ENCODE measurements around the gene MATK. TPM values are rescaled to one million over a fixed set of nuclear protein-coding genes. Genes with fewer than 3 reads are reported as not detected.

The MATK gene
- total and polyA plus RNA-seq, 2 experiments from 2014 or later, result 4.8 to 6.9 TPM

DNA sequence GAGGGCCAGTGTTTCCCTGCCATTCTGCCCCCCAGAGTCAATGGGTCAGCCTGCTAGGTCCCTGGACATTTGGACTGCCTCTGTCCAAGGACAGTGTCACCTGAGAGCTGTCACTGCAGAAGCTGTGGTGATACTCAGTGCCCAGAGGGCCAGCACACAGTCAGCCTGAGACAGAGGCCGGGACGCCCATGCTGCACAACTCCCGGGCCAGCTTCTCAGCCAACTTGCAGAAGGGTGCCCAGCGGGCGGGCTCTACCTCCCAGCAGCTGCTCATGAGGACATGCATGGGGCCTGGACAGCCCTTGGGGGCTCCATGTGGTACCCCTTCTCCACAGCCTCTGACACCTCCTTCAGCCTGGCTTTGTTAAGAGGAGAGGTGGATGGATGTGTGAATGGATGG is 10.3 kb downstream of the MATK start:
- Histone ChIP-seq H3K4me3 (no peak overlapping the region), H3K9me3 (ENCODE audit: low read depth) (no peaks in the 10 kb centered on the region), H3K4me1 (ENCODE audit: low read depth) (no peaks in the 10 kb centered on the region), H3K27me3 (no peaks in the 10 kb centered on the region), H3K36me3 (no peaks in the 10 kb centered on the region), H3K27ac (no peak overlapping the region)
- no peak for DNase-seq (ENCODE audit: low read depth in 1 of 2, low spot score in 1 of 2)
- TF ChIP-seq, protein P1, sequence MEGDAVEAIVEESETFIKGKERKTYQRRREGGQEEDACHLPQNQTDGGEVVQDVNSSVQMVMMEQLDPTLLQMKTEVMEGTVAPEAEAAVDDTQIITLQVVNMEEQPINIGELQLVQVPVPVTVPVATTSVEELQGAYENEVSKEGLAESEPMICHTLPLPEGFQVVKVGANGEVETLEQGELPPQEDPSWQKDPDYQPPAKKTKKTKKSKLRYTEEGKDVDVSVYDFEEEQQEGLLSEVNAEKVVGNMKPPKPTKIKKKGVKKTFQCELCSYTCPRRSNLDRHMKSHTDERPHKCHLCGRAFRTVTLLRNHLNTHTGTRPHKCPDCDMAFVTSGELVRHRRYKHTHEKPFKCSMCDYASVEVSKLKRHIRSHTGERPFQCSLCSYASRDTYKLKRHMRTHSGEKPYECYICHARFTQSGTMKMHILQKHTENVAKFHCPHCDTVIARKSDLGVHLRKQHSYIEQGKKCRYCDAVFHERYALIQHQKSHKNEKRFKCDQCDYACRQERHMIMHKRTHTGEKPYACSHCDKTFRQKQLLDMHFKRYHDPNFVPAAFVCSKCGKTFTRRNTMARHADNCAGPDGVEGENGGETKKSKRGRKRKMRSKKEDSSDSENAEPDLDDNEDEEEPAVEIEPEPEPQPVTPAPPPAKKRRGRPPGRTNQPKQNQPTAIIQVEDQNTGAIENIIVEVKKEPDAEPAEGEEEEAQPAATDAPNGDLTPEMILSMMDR (IDR thresholded peaks at IDR 0.05; ENCODE audit: low read depth, low read length), result no peak

GRCh38 chr19:3775374-3775711 is 10.8 kb downstream of the MATK start:
- no peaks in the 10 kb centered on the region for H3K4me1 ChIP-seq (ENCODE audit: low read depth)
- H3K27me3 ChIP-seq, result no peaks in the 10 kb centered on the region
- no peaks in the 10 kb centered on the region for H3K9me3 ChIP-seq (ENCODE audit: low read depth)
- no peak overlapping the region for H3K4me3 ChIP-seq
- no peaks in the 10 kb centered on the region for H3K36me3 ChIP-seq
- no peak overlapping the region for H3K27ac ChIP-seq
- TF ChIP-seq, protein P1 (IDR thresholded peaks at IDR 0.05; ENCODE audit: low read depth, low read length), result no peak
- no peak for DNase-seq (ENCODE audit: low read depth in 1 of 2, low spot score in 1 of 2)

DNA sequence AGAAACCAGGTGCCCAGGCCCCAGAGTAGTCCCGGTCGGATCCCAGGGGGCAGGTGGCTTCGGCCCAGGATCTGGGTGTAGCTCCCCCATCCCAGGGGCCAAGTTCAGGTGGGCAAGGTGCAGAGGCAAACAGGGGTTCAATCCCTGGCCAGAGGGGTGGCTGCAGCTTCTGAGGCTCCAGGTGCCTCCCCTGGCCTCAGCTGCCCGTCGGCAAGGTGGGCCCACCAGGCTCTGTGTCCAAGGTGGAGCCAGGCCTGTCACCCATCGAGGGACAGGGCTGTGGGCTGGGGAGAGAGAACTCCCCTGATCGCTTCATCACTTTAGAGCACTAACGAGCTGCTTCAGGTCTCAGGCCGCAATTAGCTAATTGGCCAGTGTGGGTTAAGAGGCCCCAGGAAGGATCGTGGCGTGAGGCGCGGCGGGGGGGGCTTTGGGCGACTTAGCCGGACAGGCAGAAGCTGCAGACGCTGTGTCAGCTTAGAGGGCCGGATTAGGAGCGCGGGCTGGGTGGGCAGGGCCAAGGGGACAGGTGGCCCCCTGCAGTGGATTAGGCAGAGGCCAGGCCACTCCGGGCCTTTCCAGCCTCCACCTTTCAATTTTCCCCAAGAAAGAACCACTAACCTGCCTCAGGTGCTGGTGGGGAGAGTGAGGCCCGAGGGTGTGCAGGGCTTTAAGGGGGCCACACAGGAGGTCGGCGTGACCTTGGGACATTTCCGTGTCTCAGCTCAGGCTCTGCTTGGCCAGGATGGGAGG is 11.4 kb downstream of the MATK start:
- Histone ChIP-seq H3K9me3 (ENCODE audit: low read depth) (no peaks in the 10 kb centered on the region), H3K4me1 (ENCODE audit: low read depth) (no peaks in the 10 kb centered on the region), H3K27me3 (no peaks in the 10 kb centered on the region), H3K27ac (no peak overlapping the region), H3K4me3 (no peak overlapping the region), H3K36me3 (no peaks in the 10 kb centered on the region)
- TF ChIP-seq, protein P1 (IDR thresholded peaks at IDR 0.05; ENCODE audit: low read depth, low read length), result no peak
- no peak for DNase-seq (ENCODE audit: low read depth in 1 of 2, low spot score in 1 of 2)

DNA sequence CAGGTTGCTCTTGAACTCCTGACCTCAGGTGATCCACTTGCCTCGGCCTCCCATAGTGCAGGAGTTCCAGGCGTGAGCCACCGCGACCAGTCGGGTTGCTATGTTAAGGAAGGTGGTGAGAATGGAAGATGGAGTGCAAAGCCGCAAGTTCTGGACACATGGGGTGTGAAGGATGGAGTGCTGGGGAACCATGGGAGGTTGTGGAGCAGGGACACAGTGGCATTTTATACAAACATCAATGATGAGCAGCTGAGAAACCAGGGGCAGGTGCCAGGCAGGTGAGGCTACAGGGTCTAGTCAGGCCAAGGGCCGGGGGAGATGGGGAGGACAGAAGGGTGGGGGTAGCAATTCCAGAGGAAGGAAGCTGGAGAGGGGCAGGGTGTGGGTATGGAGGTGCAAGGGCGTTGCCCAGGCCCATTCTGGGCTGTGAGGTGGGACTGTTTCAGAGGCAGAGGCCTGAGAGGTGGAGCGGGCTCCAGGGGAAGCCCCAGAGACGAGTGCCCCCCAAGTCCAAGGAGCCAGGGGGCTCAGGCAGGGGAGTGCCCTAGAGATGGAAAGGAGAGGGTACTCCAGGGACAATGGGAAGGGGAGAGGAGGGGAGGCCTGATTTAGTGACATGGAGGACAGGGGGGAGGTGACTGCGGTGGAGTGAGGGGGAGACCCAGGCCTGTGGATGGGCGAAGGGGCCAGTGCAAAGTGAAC is 12.2 kb downstream of the MATK start:
- TF ChIP-seq, protein P1 (IDR thresholded peaks at IDR 0.05; ENCODE audit: low read depth, low read length), result no peak
- H3K36me3 ChIP-seq, result no peaks in the 10 kb centered on the region
- no peaks in the 10 kb centered on the region for H3K27me3 ChIP-seq
- H3K4me1 ChIP-seq (ENCODE audit: low read depth), result no peaks in the 10 kb centered on the region
- DNase-seq (ENCODE audit: low read depth in 1 of 2, low spot score in 1 of 2), result no peak
- no peaks in the 10 kb centered on the region for H3K9me3 ChIP-seq (ENCODE audit: low read depth)
- no peak overlapping the region for H3K4me3 ChIP-seq
- no peak overlapping the region for H3K27ac ChIP-seq

GRCh38 chr19:3771906-3772455 is 14.2 kb downstream of the MATK start, which contains the start of gene RAX2:
Gene RAX2 (minus strand): TSS chr19:3772228. CDS start chr19:3771742, 486 bp downstream.
- Histone ChIP-seq H3K27me3 (no peaks in the 10 kb centered on the region), H3K9me3 (ENCODE audit: low read depth) (no peaks in the 10 kb centered on the region)
- no peak for DNase-seq (ENCODE audit: low read depth in 1 of 2, low spot score in 1 of 2)

More at GRCh38 chr19:3771906-3772455, 14.2 kb downstream of the MATK start, which contains the start of gene RAX2:
- TF ChIP-seq, protein P1 (IDR thresholded peaks at IDR 0.05; ENCODE audit: low read depth, low read length), result no peak
- Histone ChIP-seq H3K4me1 (ENCODE audit: low read depth) (no peaks in the 10 kb centered on the region), H3K36me3 (no peaks in the 10 kb centered on the region), H3K27ac (no peak within 1 kb of the TSS), H3K4me3 (no peak within 1 kb of the TSS)

All from cardiac muscle cell (in vitro differentiated cells and primary cell).